ENCODE data around the gene HIVEP3.

HIVEP3 gene

DNA sequence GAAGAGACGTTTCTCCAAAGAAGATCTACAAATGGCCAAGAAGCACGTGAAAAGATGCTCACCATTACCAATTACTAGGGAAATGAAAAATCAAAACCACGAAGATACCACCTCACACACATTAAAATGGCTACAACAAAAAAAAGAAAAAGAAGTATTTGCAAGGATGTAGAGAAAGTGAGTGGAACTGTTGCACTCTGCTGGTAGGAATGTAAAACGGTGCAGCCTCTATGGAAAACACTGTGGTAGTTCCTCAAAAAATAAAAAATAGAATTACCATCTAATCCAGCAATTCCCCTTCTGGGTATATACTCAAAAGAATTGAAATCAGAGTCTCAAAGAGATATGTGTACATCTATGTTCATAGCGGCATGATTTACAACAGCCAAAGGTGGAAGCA, 318.8 kb downstream of the HIVEP3 start:
- Histone ChIP-seq H3K4me1 (ENCODE audit: control insufficient read depth in 1 of 2, insufficient read depth in 2 of 2, low read length in 2 of 2) (no peaks in the 10 kb centered on the region), H3K9me3 (ENCODE audit: control insufficient read depth in 1 of 2, low read length in 2 of 2) (peaks cover 0 to 3% of the 10 kb centered on the region in 2 donors), H3K27me3 (ENCODE audit: control insufficient read depth in 1 of 2, insufficient read depth in 2 of 2, low read length in 2 of 2) (no peaks in the 10 kb centered on the region), H3K9ac (ENCODE audit: low read depth in 1 of 2, low read length in 2 of 2) (no peak overlapping the region), H3K27ac (ENCODE audit: low read depth, low read length) (no peak overlapping the region), H3K4me3 (ENCODE audit: low read depth in 1 of 2, low read length in 2 of 2) (no peak overlapping the region), H3K36me3 (ENCODE audit: control insufficient read depth in 1 of 2, insufficient read depth in 2 of 2, low read length in 2 of 2) (no peaks in the 10 kb centered on the region)

DNA sequence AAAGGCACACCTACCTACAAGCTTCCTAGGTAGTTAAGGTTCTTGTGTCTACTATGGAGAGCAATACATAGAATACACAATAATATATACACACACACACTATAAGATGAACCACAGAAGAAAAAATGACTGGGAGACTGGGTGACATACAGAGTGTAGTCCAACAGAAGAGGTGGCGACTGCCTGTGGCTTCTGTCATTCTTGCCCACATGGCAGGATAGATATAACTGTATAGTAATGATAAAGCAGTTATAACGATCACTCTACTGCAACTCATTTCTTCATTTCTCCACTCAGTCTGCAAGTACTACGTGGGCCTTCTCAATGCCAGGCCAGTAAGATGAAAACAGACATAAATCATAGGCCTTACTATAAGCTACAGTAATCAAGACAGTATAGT, 320.4 kb downstream of the HIVEP3 start:
- no peaks in the 10 kb centered on the region for H3K4me1 ChIP-seq (ENCODE audit: control insufficient read depth in 1 of 2, insufficient read depth in 2 of 2, low read length in 2 of 2)
- H3K4me3 ChIP-seq (ENCODE audit: low read depth in 1 of 2, low read length in 2 of 2) = no peak overlapping the region
- H3K9me3 ChIP-seq (ENCODE audit: control insufficient read depth in 1 of 2, low read length in 2 of 2) = peaks cover 0 to 3% of the 10 kb centered on the region in 2 donors
- H3K27me3 ChIP-seq (ENCODE audit: control insufficient read depth in 1 of 2, insufficient read depth in 2 of 2, low read length in 2 of 2) = no peaks in the 10 kb centered on the region
- no peak overlapping the region for H3K9ac ChIP-seq (ENCODE audit: low read depth in 1 of 2, low read length in 2 of 2)
- H3K27ac ChIP-seq (ENCODE audit: low read depth, low read length) = no peak overlapping the region
- no peaks in the 10 kb centered on the region for H3K36me3 ChIP-seq (ENCODE audit: control insufficient read depth in 1 of 2, insufficient read depth in 2 of 2, low read length in 2 of 2)

DNA sequence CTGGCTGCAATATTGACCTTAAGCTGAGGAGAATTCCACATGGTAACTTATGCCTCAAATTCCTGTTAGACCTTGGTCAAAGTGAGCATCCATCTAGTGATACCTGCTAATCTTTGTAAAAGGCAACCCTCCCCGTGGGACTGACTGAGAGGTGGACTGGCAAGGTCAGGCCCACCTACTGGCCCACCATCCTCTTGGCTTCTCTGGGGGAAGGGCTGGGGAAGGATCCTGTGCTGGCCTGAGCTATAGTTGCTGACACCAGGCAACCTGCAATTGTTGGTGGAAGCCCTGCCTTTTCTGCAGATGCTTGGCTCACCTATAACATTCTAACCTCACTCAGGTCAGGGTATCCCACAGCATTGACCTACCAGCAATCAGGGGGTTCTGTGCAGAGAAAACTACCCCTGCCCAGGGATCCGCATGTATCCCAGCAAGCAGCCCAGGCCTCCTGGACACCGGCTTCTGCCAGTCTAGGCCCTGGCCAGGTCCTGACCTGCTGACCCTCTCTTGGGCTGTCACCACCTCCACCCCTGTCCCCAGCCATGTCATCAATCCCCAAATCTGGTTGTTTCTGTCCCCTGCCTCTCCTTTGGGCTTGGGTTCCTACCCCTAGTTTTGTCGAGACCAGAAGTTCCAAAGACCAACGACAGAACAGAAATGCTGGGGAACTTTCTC, 326.1 kb downstream of the HIVEP3 start:
- H3K9me3 ChIP-seq (ENCODE audit: control insufficient read depth in 1 of 2, low read length in 2 of 2) = no peaks in the 10 kb centered on the region
- no peak overlapping the region for H3K9ac ChIP-seq (ENCODE audit: low read depth in 1 of 2, low read length in 2 of 2)
- H3K4me1 ChIP-seq (ENCODE audit: control insufficient read depth in 1 of 2, insufficient read depth in 2 of 2, low read length in 2 of 2) = no peaks in the 10 kb centered on the region
- H3K4me3 ChIP-seq (ENCODE audit: low read depth in 1 of 2, low read length in 2 of 2) = no peak overlapping the region
- H3K27ac ChIP-seq (ENCODE audit: low read depth, low read length) = no peak overlapping the region
- H3K27me3 ChIP-seq (ENCODE audit: control insufficient read depth in 1 of 2, insufficient read depth in 2 of 2, low read length in 2 of 2) = no peaks in the 10 kb centered on the region
- no peaks in the 10 kb centered on the region for H3K36me3 ChIP-seq (ENCODE audit: control insufficient read depth in 1 of 2, insufficient read depth in 2 of 2, low read length in 2 of 2)

DNA sequence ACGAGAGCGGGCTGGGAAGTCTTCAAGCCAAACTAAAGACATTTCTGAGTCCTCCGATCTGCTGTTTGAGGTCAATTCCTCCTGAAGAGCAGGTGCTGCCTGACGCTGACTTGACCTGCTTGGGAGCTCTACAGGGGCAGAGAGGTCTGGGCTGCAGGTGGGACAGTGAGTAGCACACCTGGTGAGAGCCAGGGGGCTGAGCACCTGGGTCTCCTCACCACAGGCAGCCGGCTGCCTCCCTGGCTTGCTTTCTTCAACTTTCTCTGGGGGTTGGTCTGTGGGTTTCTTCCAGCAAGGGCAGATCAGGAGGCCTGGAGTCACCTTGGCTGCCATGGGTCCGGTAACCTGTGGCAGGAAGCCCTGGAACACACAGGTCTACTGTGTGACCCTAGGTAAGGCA, 326.8 kb downstream of the HIVEP3 start:
- Histone ChIP-seq H3K36me3 (ENCODE audit: control insufficient read depth in 1 of 2, insufficient read depth in 2 of 2, low read length in 2 of 2) (no peaks in the 10 kb centered on the region), H3K9me3 (ENCODE audit: control insufficient read depth in 1 of 2, low read length in 2 of 2) (no peaks in the 10 kb centered on the region), H3K27ac (ENCODE audit: low read depth, low read length) (no peak overlapping the region), H3K27me3 (ENCODE audit: control insufficient read depth in 1 of 2, insufficient read depth in 2 of 2, low read length in 2 of 2) (no peaks in the 10 kb centered on the region), H3K9ac (ENCODE audit: low read depth in 1 of 2, low read length in 2 of 2) (no peak overlapping the region), H3K4me1 (ENCODE audit: control insufficient read depth in 1 of 2, insufficient read depth in 2 of 2, low read length in 2 of 2) (no peaks in the 10 kb centered on the region), H3K4me3 (ENCODE audit: low read depth in 1 of 2, low read length in 2 of 2) (no peak overlapping the region)

DNA sequence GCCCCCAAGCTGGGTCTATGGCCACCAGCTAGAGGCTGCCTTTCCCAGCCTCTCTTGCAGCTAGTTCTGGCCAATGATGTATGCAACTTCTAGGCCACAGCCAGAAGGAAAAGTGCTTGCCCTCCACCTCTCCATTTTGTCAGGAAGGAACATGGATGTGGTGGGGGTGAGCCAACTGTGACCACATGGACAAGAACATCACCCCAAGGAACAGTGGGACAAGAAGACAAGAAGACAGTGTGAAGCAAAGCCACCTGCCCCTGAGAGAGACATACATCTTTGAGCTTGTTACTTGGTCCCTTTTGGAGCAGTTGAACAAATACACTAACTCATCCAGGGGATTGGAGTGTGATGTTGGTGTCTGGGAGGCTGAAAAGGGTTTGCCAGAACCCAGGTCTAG, 328.4 kb downstream of the HIVEP3 start:
- no peaks in the 10 kb centered on the region for H3K9me3 ChIP-seq (ENCODE audit: control insufficient read depth in 1 of 2, low read length in 2 of 2)
- H3K4me1 ChIP-seq (ENCODE audit: control insufficient read depth in 1 of 2, insufficient read depth in 2 of 2, low read length in 2 of 2) = no peaks in the 10 kb centered on the region
- H3K27me3 ChIP-seq (ENCODE audit: control insufficient read depth in 1 of 2, insufficient read depth in 2 of 2, low read length in 2 of 2) = no peaks in the 10 kb centered on the region
- no peak overlapping the region for H3K27ac ChIP-seq (ENCODE audit: low read depth, low read length)
- H3K36me3 ChIP-seq (ENCODE audit: control insufficient read depth in 1 of 2, insufficient read depth in 2 of 2, low read length in 2 of 2) = no peaks in the 10 kb centered on the region
- no peak overlapping the region for H3K4me3 ChIP-seq (ENCODE audit: low read depth in 1 of 2, low read length in 2 of 2)
- H3K9ac ChIP-seq (ENCODE audit: low read depth in 1 of 2, low read length in 2 of 2) = no peak overlapping the region

DNA sequence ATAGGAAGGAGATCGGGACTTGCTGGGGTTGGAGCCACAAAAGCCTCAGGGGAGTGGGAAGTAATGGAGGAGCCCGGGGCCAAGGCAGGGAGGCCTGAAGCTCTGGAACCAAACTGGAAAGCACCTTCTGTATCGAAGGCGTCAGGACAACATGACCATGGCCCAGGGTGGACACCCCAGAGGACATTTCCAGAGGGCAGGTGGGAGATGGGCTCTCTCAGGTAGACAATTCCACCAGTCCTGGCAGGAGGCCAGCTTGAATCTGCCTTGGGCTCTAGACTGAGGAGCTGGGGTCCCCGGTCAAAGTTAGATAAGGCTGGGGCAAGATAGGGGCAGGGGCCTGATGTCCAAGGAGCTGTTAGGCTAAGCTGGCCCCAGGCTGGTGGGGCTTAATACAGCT, 329.3 kb downstream of the HIVEP3 start:
- no peaks in the 10 kb centered on the region for H3K36me3 ChIP-seq (ENCODE audit: control insufficient read depth in 1 of 2, insufficient read depth in 2 of 2, low read length in 2 of 2)

DNA sequence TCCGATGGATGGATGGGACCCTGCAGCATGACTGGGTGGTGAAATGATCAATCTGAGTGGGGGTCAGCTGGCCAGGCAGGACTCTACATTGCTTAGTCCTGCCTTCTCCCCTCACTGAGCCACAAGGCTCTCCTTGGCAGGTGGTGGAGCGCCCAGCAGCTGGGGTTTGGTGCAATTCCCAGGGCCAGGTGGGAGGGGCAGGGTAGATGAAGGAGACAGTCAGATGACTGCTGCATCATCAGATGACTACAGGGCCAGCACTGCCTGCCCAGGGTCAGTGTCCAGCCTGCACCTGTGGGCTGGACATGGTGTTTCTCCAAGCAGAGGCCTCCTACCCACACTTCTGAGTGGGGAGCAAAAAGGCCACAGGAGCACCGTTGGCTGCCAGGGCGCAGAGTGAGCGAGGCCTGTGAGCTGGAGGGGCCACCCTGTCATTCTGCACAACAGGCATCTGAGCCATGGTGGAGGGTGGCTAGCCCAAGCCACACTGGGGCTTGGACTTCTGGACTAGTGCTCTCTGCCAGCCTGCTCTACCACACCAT, 330.3 kb downstream of the HIVEP3 start:
- no peak overlapping the region for H3K27ac ChIP-seq (ENCODE audit: low read depth, low read length)
- H3K36me3 ChIP-seq (ENCODE audit: control insufficient read depth in 1 of 2, insufficient read depth in 2 of 2, low read length in 2 of 2) = no peaks in the 10 kb centered on the region
- H3K4me1 ChIP-seq (ENCODE audit: control insufficient read depth in 1 of 2, insufficient read depth in 2 of 2, low read length in 2 of 2) = no peaks in the 10 kb centered on the region
- no peaks in the 10 kb centered on the region for H3K27me3 ChIP-seq (ENCODE audit: control insufficient read depth in 1 of 2, insufficient read depth in 2 of 2, low read length in 2 of 2)
- H3K9me3 ChIP-seq (ENCODE audit: control insufficient read depth in 1 of 2, low read length in 2 of 2) = no peaks in the 10 kb centered on the region
- no peak overlapping the region for H3K4me3 ChIP-seq (ENCODE audit: low read depth in 1 of 2, low read length in 2 of 2)
- no peak overlapping the region for H3K9ac ChIP-seq (ENCODE audit: low read depth in 1 of 2, low read length in 2 of 2)

More for the DNA sequence above, 329.3 kb downstream of the HIVEP3 start:
- H3K27ac ChIP-seq (ENCODE audit: low read depth, low read length) = no peak overlapping the region
- no peak overlapping the region for H3K4me3 ChIP-seq (ENCODE audit: low read depth in 1 of 2, low read length in 2 of 2)
- H3K27me3 ChIP-seq (ENCODE audit: control insufficient read depth in 1 of 2, insufficient read depth in 2 of 2, low read length in 2 of 2) = no peaks in the 10 kb centered on the region
- no peak overlapping the region for H3K9ac ChIP-seq (ENCODE audit: low read depth in 1 of 2, low read length in 2 of 2)
- no peaks in the 10 kb centered on the region for H3K9me3 ChIP-seq (ENCODE audit: control insufficient read depth in 1 of 2, low read length in 2 of 2)
- no peaks in the 10 kb centered on the region for H3K4me1 ChIP-seq (ENCODE audit: control insufficient read depth in 1 of 2, insufficient read depth in 2 of 2, low read length in 2 of 2)

DNA sequence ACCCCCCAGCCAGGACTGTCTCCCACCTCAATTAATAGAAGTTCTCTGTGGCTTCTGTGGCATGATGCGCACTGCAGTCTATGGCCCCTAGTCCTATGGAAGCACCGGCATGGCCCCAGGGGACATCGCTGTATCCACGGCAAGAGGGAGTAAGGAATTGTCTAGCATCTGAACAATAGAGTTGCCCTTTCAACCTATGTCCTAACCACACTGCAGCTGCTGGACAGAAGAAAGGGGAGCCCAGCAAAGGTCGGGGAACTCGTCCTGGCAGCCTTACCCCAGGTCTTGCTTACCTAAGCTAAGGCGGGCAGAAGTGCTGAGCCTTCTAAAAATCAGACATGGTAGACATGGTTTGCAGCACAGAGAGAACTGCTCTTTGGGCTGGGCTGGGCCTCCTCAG, 330.9 kb downstream of the HIVEP3 start:
- H3K4me1 ChIP-seq (ENCODE audit: control insufficient read depth in 1 of 2, insufficient read depth in 2 of 2, low read length in 2 of 2) = no peaks in the 10 kb centered on the region
- H3K27ac ChIP-seq (ENCODE audit: low read depth, low read length) = no peak overlapping the region
- H3K9ac ChIP-seq (ENCODE audit: low read depth in 1 of 2, low read length in 2 of 2) = no peak overlapping the region
- no peak overlapping the region for H3K4me3 ChIP-seq (ENCODE audit: low read depth in 1 of 2, low read length in 2 of 2)
- H3K27me3 ChIP-seq (ENCODE audit: control insufficient read depth in 1 of 2, insufficient read depth in 2 of 2, low read length in 2 of 2) = no peaks in the 10 kb centered on the region
- H3K36me3 ChIP-seq (ENCODE audit: control insufficient read depth in 1 of 2, insufficient read depth in 2 of 2, low read length in 2 of 2) = no peaks in the 10 kb centered on the region
- H3K9me3 ChIP-seq (ENCODE audit: control insufficient read depth in 1 of 2, low read length in 2 of 2) = no peaks in the 10 kb centered on the region

DNA sequence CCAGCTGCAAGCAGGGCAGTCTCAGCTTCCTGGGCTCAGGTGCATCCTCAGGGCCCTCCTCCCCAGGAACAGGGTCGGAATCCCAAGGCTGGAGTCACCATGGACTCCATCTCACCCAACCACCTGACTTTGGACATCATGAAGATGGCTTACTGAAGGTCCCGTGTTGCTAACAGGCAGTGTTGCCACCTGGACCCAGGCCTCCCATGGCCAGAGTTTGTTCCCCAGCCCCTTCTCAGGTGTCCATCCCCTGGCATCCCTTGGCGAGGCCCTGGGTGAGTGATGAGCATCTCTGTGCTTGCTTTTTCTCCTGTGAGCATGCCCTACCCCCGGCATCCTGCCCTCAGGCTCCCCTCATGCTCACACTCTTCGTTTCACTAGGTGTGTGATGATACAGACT, 332.5 kb downstream of the HIVEP3 start:
- Histone ChIP-seq H3K4me1 (ENCODE audit: control insufficient read depth in 1 of 2, insufficient read depth in 2 of 2, low read length in 2 of 2) (no peaks in the 10 kb centered on the region), H3K9me3 (ENCODE audit: control insufficient read depth in 1 of 2, low read length in 2 of 2) (no peaks in the 10 kb centered on the region), H3K27me3 (ENCODE audit: control insufficient read depth in 1 of 2, insufficient read depth in 2 of 2, low read length in 2 of 2) (no peaks in the 10 kb centered on the region)

DNA sequence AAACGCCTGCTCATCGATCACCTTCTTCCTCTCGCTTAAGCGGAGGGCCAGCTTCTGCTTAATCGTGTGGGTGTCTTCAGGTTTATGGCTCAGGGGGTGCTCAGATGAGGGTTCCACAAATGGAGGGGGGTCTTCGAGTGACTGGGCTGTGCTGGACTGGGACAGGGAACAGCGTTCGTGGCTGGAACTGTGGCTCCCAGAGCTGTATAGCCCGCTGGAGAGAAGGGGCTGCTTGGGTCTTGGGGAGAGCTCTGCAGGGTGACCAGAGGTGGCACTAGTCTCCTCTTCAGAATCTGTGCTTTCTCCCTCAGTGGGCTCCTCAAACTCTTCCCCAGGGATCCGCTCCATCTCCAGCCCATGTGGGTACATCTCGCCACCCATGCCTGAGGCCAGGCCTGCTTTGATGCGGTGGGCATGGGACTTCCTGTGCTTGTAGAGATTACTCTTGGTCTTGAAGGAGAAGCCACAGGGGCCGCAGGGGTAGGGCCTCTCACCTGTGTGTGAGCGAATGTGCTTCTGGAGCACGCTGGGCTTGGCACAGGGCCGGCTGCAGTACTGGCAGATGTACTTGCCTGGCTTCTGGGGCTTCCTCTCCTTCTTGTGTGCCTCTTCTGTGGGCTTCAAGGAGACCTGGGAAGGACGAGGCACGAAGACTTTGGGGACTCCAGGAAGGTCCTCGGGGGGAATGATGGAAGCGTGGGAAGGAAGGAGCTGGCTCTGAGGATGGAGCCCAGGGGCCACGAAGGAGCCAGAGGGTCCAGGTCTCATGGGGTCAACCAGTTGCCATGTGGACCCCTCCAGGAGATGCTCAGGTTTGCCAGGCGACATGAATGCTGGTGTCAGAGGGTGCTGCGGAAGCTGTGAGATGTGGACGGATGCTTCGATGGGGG, 334.8 kb downstream of the HIVEP3 start:
- Histone ChIP-seq H3K27me3 (ENCODE audit: control insufficient read depth in 1 of 2, insufficient read depth in 2 of 2, low read length in 2 of 2) (no peaks in the 10 kb centered on the region), H3K4me3 (ENCODE audit: low read depth in 1 of 2, low read length in 2 of 2) (no peak overlapping the region), H3K27ac (ENCODE audit: low read depth, low read length) (no peak overlapping the region), H3K9ac (ENCODE audit: low read depth in 1 of 2, low read length in 2 of 2) (no peak overlapping the region), H3K9me3 (ENCODE audit: control insufficient read depth in 1 of 2, low read length in 2 of 2) (no peaks in the 10 kb centered on the region), H3K4me1 (ENCODE audit: control insufficient read depth in 1 of 2, insufficient read depth in 2 of 2, low read length in 2 of 2) (no peaks in the 10 kb centered on the region), H3K36me3 (ENCODE audit: control insufficient read depth in 1 of 2, insufficient read depth in 2 of 2, low read length in 2 of 2) (no peaks in the 10 kb centered on the region)

More for the DNA sequence above, 332.5 kb downstream of the HIVEP3 start:
- Histone ChIP-seq H3K36me3 (ENCODE audit: control insufficient read depth in 1 of 2, insufficient read depth in 2 of 2, low read length in 2 of 2) (no peaks in the 10 kb centered on the region), H3K27ac (ENCODE audit: low read depth, low read length) (no peak overlapping the region), H3K4me3 (ENCODE audit: low read depth in 1 of 2, low read length in 2 of 2) (no peak overlapping the region), H3K9ac (ENCODE audit: low read depth in 1 of 2, low read length in 2 of 2) (no peak overlapping the region)

Measured in duodenal mucosa (tissue), 2 donors.